HT1080 (cell line): ENCODE results near the gene GOLT1A. TPM values are rescaled to one million over a fixed set of nuclear protein-coding genes. Genes with fewer than 3 reads are reported as not detected.
A peak's percentile ranks its signal among the peaks of the same experiment; 100 is the strongest.

Source experiments
- DNase-seq: peaks from one replicate; pipeline ENCODE4 v3.0.0-alpha.2; 2015; ENCODE audit warnings: low read depth
- total RNA-seq: library from RNA; depleted of rRNA; stranded (reverse); fragments of >200 nt; shearing (Covaris generic); gene quantifications from 2 replicates; pipeline ENCODE4 v1.2.3, GENCODE V29; 2014; rRNA removed

The GOLT1A gene
- total RNA-seq, 1 experiment from 2014 or later: not detected

- DNase-seq: no peak
Measured at GRCh38 chr1:204161609-204162493, 51.9 kb downstream of the GOLT1A start.

GRCh38 chr1:204157962-204158361, 55.8 kb downstream of the GOLT1A start:
- DNase-seq: no peak

- no peak for DNase-seq
Measured at GRCh38 chr1:204155881-204156280, 57.9 kb downstream of the GOLT1A start.

DNA sequence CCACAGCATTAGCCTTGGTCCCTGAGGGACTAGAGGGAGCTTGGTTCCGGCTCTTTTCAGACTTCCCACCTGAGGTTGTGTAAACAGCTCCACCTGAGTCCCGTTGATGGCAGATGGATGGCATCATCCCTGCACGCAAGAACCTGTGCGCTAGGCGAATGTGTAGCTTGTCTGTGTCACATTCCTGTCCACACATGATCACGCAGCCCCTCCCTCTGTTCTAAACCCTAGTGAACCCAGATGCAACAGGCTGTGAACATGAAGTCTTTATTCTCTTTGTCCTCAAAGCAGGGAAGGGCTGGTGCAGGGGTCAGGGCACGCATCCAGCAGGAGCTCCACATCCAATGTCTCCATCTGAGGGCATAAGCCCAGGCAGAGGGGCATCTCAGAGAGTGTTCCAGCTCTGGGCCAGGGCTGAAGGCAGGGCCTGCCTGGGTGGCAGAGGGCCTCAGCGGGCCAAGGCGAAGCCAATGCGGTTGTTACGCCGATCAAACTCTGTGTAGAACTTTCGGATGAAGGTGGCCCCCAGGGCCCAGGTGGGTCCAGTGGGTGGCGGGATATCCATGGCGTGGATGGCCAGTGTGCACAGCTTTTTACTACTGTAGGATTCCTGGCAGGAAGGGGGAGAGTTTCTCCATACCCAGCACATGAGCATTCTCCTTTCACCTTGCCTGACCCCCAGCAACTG, 59.1 kb downstream of the GOLT1A start:
- no peak for DNase-seq

- no peak for DNase-seq
Measured at GRCh38 chr1:204153667-204154066, 60.1 kb downstream of the GOLT1A start.

GRCh38 chr1:204152310-204153044, 61.3 kb downstream of the GOLT1A start:
- DNase-seq: no peak

DNA sequence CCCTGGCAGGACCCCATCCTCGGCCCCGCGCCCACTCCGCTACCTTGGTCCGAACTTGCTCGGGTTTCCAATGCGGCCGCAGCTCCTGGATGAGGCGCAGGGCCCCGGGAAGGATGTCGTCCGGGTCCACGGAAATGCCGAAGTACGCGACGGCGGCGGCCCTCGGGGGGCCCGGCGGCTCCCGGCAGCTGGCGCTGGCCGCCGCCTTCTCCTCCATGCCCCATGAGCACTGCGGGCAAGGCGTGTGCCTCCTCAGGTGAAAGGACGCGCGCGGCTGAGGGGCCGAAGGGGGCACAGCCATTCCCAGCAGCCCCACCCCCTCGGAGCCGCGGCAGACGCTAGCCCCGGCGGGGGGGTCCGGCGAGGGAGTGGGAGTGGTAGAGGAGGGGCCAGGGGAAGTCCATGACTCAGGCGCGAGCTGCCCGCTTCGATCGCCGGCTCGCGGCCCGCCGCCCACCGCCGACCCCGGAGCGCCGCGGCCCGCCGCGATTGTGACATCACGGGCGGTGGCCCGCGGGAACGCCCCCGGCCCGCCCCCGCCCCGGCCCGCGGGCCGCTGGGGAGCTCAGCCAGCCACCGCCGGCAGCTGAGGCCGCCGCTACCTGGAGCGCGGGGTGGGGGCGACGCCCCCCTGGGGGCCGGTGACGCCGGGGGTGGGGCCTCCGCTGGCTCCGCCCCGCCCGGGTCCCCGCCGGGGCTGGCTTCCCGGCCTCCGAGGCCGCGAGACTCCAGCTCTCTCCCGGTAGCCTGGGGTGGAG, 62.1 kb downstream of the GOLT1A start, which contains the start of gene ETNK2:
Gene ETNK2, minus strand, starts transcription at position 493 of the 758 bp plus-strand sequence. Its CDS starts 192 bp downstream, at position 301.
- peak; percentile 47 for DNase-seq

- no peak for DNase-seq
Measured at GRCh38 chr1:204150702-204151551, 62.9 kb downstream of the GOLT1A start.

GRCh38 chr1:204149635-204150565, 63.9 kb downstream of the GOLT1A start:
- no peak for DNase-seq

DNA sequence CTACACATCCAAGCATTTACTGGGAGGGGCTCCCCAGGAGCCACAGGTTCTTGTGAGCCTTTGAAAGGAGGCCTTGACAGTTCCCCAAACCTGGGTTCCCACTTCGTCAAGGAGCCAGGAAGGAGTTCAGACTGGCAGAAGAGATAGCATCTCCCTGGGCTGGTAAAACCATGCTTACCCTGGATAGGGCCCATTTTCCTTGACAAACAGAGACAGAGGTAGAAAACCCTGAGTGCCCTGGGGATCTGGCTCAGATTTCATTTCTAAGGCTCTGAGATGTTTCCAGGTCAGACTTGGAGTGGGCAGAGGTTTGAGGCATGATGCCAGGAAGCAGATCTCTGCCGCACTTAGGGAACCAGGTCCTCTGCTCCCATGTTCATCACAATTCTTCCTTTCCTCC, 64.7 kb downstream of the GOLT1A start:
- no peak for DNase-seq

Other genes with a start within 250 kb of the GOLT1A start
- gene SOX13, start 140.9 kb downstream of the GOLT1A start, total RNA-seq: 7.4 and 7.9 TPM in 2 replicates
- gene ETNK2, start 61.9 kb downstream of the GOLT1A start, total RNA-seq: 8.3 and 9.7 TPM in 2 replicates
- gene REN, start 47.7 kb downstream of the GOLT1A start, total RNA-seq: not detected in 2 replicates
- not detected in 2 replicates for gene KISS1, start 17.5 kb downstream of the GOLT1A start, total RNA-seq
- gene PLEKHA6, start 145.9 kb upstream of the GOLT1A start, total RNA-seq: 0.19 and 0.33 TPM in 2 replicates
- 21.3 and 27.4 TPM in 2 replicates for gene PPP1R15B, start 197.8 kb upstream of the GOLT1A start, total RNA-seq